HEK293 (cell line): ENCODE results near the gene ME3.

Experiments
- CTCF ChIA-PET: fragments of 350-600 bp; formaldehyde crosslinking; extraction: SDS; loops from one replicate; lab custom pipeline; 2021; ENCODE audit warnings: antibody characterized with exemption; lab: Yijun Ruan, JAX
- POLR2A ChIA-PET: fragments of 300-600 bp; formaldehyde crosslinking; extraction: SDS; loops from one replicate; lab custom pipeline; 2020; ENCODE audit warnings: antibody characterized with exemption, inconsistent platforms; lab: Yijun Ruan, JAX
- H3K27ac ChIP-seq: fragments of 200-500 bp; sonication (Bioruptor generic); 2 replicates; pipeline ENCODE4 v1.5.1; 2014; ENCODE audit warnings: low read depth, low read length, control low read depth, inconsistent platforms; ENCODE audit errors: extremely low read depth
- H3K36me3 ChIP-seq, 2 experiments: fragments of 200-500 bp in 1 of 2; sonication (Bioruptor generic) in 1 of 2; 1 replicate in 1 of 2; 2 replicates in 1 of 2; pipeline ENCODE4 v1.5.1; 2014 to 2017; ENCODE audit warnings: inconsistent platforms in 2 of 2, low read length in 2 of 2; ENCODE audit not compliant: control insufficient read depth in 2 of 2, insufficient read depth in 1 of 2
- H3K4me1 ChIP-seq: fragments of 200-500 bp; sonication (Bioruptor generic); 2 replicates; pipeline ENCODE4 v1.5.1; 2014; ENCODE audit warnings: mild to moderate bottlenecking, low read length, inconsistent platforms; ENCODE audit not compliant: control insufficient read depth, insufficient read depth
- H3K4me3 ChIP-seq: 2 replicates; pipeline ENCODE4 v1.5.1; 2011; ENCODE audit warnings: low read depth, mild to moderate bottlenecking, control low read depth, low read length, moderate library complexity
- H3K9me3 ChIP-seq: fragments of 200-500 bp; sonication (Bioruptor generic); 2 replicates; pipeline ENCODE4 v1.5.1; 2014; ENCODE audit warnings: low read depth, low read length, inconsistent platforms; ENCODE audit not compliant: control insufficient read depth, insufficient read depth
- CTCF ChIP-seq: fragments of 450-650 bp; formaldehyde crosslinking; IDR thresholded peaks from 2 replicates; pipeline ENCODE4 v1.5.1; 2016; ENCODE audit warnings: missing biosample characterization, missing genetic modification characterization
- EGR2 ChIP-seq: fragments of 450-650 bp; formaldehyde crosslinking; IDR thresholded peaks from 2 replicates; pipeline ENCODE4 v1.5.1; 2016; ENCODE audit warnings: low read depth, missing biosample characterization, missing genetic modification characterization
- GLIS1 ChIP-seq: fragments of 450-650 bp; formaldehyde crosslinking; IDR thresholded peaks from 2 replicates; pipeline ENCODE4 v1.5.1; 2016; ENCODE audit warnings: missing biosample characterization, missing genetic modification characterization
- HOXC10 ChIP-seq: sonication (generic); formaldehyde crosslinking; IDR thresholded peaks from 2 replicates; pipeline ENCODE4 v1.8.1; 2023; ENCODE audit warnings: mild to moderate bottlenecking, missing genetic modification reagents
- IKZF3 ChIP-seq: fragments of 450-650 bp; IDR thresholded peaks from 2 replicates; pipeline ENCODE4 v1.5.0; 2018; ENCODE audit warnings: missing biosample characterization, mild to moderate bottlenecking, missing genetic modification characterization, moderate library complexity
- PRDM4 ChIP-seq: fragments of 450-650 bp; formaldehyde crosslinking; IDR thresholded peaks from 2 replicates; pipeline ENCODE4 v1.5.1; 2017; ENCODE audit warnings: missing biosample characterization, missing genetic modification characterization
- REPIN1 ChIP-seq: fragments of 450-650 bp; formaldehyde crosslinking; IDR thresholded peaks from 2 replicates; pipeline ENCODE4 v1.5.1; 2017; ENCODE audit warnings: missing biosample characterization, missing genetic modification characterization, low read depth
- ZBTB10 ChIP-seq: fragments of 450-650 bp; formaldehyde crosslinking; IDR thresholded peaks from 2 replicates; pipeline ENCODE4 v1.5.1; 2016; ENCODE audit warnings: missing biosample characterization, missing genetic modification characterization
- ZNF146 ChIP-seq: fragments of 450-650 bp; formaldehyde crosslinking; IDR thresholded peaks from 2 replicates; pipeline ENCODE4 v1.5.1; 2016; ENCODE audit warnings: missing biosample characterization, missing genetic modification characterization
- ZNF157 ChIP-seq: fragments of 450-650 bp; formaldehyde crosslinking; IDR thresholded peaks from 2 replicates; pipeline ENCODE4 v1.5.1; 2016; ENCODE audit warnings: missing biosample characterization, missing genetic modification characterization
- ZNF174 ChIP-seq: fragments of 450-650 bp; formaldehyde crosslinking; IDR thresholded peaks from 2 replicates; pipeline ENCODE4 v1.5.0; 2017; ENCODE audit warnings: missing biosample characterization, mild to moderate bottlenecking, missing genetic modification characterization
- ZNF24 ChIP-seq: fragments of 450-650 bp; formaldehyde crosslinking; IDR thresholded peaks from 2 replicates; pipeline ENCODE4 v1.5.1; 2016; ENCODE audit warnings: missing biosample characterization, missing genetic modification characterization
- ZNF366 ChIP-seq: fragments of 450-650 bp; formaldehyde crosslinking; conservative IDR thresholded peaks from 2 replicates; pipeline ENCODE4 v1.5.1; 2016; ENCODE audit warnings: missing biosample characterization, missing genetic modification characterization
- ZNF398 ChIP-seq: fragments of 450-650 bp; formaldehyde crosslinking; IDR thresholded peaks from 2 replicates; pipeline ENCODE4 v1.5.1; 2017; ENCODE audit warnings: missing biosample characterization, missing genetic modification characterization
- ZNF433 ChIP-seq: fragments of 450-650 bp; formaldehyde crosslinking; IDR thresholded peaks from 2 replicates; pipeline ENCODE4 v1.5.1; 2016; ENCODE audit warnings: missing biosample characterization, missing genetic modification characterization, low read depth
- ZNF473 ChIP-seq: fragments of 450-650 bp; formaldehyde crosslinking; IDR thresholded peaks from 2 replicates; pipeline ENCODE4 v1.5.1; 2017; ENCODE audit warnings: missing biosample characterization, missing genetic modification characterization
- ZNF513 ChIP-seq: fragments of 450-650 bp; IDR thresholded peaks from 2 replicates; pipeline ENCODE4 v1.5.1; 2018; ENCODE audit warnings: missing biosample characterization, missing genetic modification characterization
- ZNF621 ChIP-seq: fragments of 450-650 bp; formaldehyde crosslinking; IDR thresholded peaks from 2 replicates; pipeline ENCODE4 v1.5.1; 2017; ENCODE audit warnings: missing biosample characterization, missing genetic modification characterization
- ZNF626 ChIP-seq: fragments of 450-650 bp; sonication (Bioruptor Pico); formaldehyde crosslinking; IDR thresholded peaks from 2 replicates; pipeline ENCODE4 v1.5.1; 2018; ENCODE audit warnings: missing biosample characterization, missing genetic modification characterization, inconsistent platforms
- ZNF677 ChIP-seq: fragments of 450-650 bp; IDR thresholded peaks from 2 replicates; pipeline ENCODE4 v1.5.0; 2018; ENCODE audit warnings: missing biosample characterization, mild to moderate bottlenecking, missing genetic modification characterization, moderate library complexity
- ZSCAN30 ChIP-seq: fragments of 450-650 bp; IDR thresholded peaks from 2 replicates; pipeline ENCODE4 v1.5.1; 2018; ENCODE audit warnings: missing biosample characterization, mild to moderate bottlenecking, missing genetic modification characterization, moderate library complexity

ME3 gene

GRCh38 chr11:86555866-86556265 lies 116.5 kb downstream of the ME3 start:
- no peak for TF ChIP-seq CTCF
- no peak for TF ChIP-seq ZNF24 (tag by site-specific recombination)
- TF ChIP-seq ZNF513 (tag by site-specific recombination), result no peak
- TF ChIP-seq ZNF174 (tag by site-specific recombination), result no peak
- no peak for TF ChIP-seq ZNF473 (tag by site-specific recombination)
- no peak for TF ChIP-seq HOXC10 (CRISPR knock-in tag)
- TF ChIP-seq ZNF433 (tag by site-specific recombination), result no peak
- CTCF ChIA-PET, result interaction anchor here (1.1 kb wide), 1 partner anchor 18 kb away, joined by 3 read pairs; no protein-coding TSS in a partner anchor
- no peaks in the 10 kb centered on the region for H3K36me3 ChIP-seq
- H3K9me3 ChIP-seq, result no peaks in the 10 kb centered on the region
- H3K4me1 ChIP-seq, result 0 out of 2 replicates have a peak, but pooled peaks cover 2% of the 10 kb centered on the region
- no peak overlapping the region for H3K4me3 ChIP-seq
- H3K27ac ChIP-seq, result no peak overlapping the region
- POLR2A ChIA-PET, result no interaction called here

GRCh38 chr11:86555401-86555800 lies 117.0 kb downstream of the ME3 start:
- Histone ChIP-seq H3K4me3 (no peak overlapping the region), H3K9me3 (no peaks in the 10 kb centered on the region), H3K27ac (no peak overlapping the region), H3K36me3 (no peaks in the 10 kb centered on the region), H3K4me1 (0 out of 2 replicates have a peak, but pooled peaks cover 2% of the 10 kb centered on the region)
- ChIA-PET POLR2A (interaction anchor here (0.6 kb wide), 1 partner anchor 9 kb away, joined by 6 read pairs; no protein-coding TSS in a partner anchor), CTCF (no interaction called here)
- TF ChIP-seq ZNF677, result no peak
- TF ChIP-seq EGR2 (tag by site-specific recombination), result no peak
- no peak for TF ChIP-seq PRDM4 (tag by site-specific recombination)
- TF ChIP-seq IKZF3 (tag by site-specific recombination), result no peak
- no peak for TF ChIP-seq GLIS1
- no peak for TF ChIP-seq ZNF366 (tag by site-specific recombination)
- no peak for TF ChIP-seq ZNF24 (tag by site-specific recombination)
- no peak for TF ChIP-seq ZNF626 (tag by site-specific recombination)
- no peak for TF ChIP-seq REPIN1 (tag by site-specific recombination)
- TF ChIP-seq ZSCAN30 (tag by site-specific recombination), result no peak
- no peak for TF ChIP-seq ZNF146 (tag by site-specific recombination)
- no peak for TF ChIP-seq ZNF398
- TF ChIP-seq ZNF157 (tag by site-specific recombination), result no peak
- no peak for TF ChIP-seq ZBTB10 (tag by site-specific recombination)
- no peak for TF ChIP-seq ZNF621
